ENCODE measurements around the gene KRTAP10-3.

KRTAP10-3 gene

DNA sequence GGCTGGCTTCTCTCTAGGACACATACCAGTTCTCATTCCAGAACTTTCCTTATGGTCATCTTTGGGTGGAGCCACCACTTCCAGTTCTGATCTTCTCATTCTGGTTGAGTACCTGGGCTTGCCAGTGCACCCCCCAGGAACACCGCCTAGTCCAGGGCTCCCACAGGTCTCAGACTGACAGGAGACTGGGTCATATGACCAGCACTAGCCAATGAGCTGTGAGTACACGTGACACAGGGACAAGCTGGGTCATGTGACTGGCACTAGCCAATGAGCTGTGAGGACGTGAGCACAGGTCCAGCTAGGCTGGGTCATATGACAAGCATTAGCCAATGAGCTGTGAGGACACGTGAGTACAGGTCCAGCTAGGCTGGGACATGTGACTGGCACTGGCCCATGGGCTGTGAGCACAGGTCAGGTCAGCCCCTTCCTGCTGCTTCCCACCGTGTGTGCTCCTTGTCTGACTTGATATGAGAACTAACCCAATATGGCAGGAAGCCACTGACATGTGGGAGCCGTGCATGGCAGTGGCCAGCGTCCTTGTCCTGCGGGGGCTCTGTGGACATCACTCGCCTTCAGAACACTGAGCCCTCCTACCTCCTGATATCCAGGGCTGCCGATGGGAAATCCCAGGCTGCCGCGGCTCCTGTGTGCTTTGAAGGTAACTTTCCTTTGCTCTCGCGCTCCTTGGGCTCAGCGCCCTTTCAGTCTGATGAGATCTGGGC is 41.3 kb downstream of the KRTAP10-3 start:
- TF ChIP-seq ZNF843 (tag by site-specific recombination; IDR thresholded peaks at IDR 0.05) (no peak), KLF16 (tag by site-specific recombination; IDR thresholded peaks at IDR 0.05) (peak; percentile 52; the same call in 1 of the 2 replicates), ZNF37A (tag by site-specific recombination; IDR thresholded peaks at IDR 0.05) (no peak), ZNF155 (tag by site-specific recombination; IDR thresholded peaks at IDR 0.05) (no peak), SP2 (tag by site-specific recombination; IDR thresholded peaks at IDR 0.05) (peak; percentile 53), ZNF211 (tag by site-specific recombination; IDR thresholded peaks at IDR 0.05; ENCODE audit: low read depth) (no peak), ZBTB20 (tag by site-specific recombination; IDR thresholded peaks at IDR 0.05) (peak; percentile 35; the same call in 1 of the 2 replicates), ZNF266 (tag by site-specific recombination; IDR thresholded peaks at IDR 0.05; ENCODE audit: low read depth) (no peak), OVOL3 (tag by site-specific recombination; IDR thresholded peaks at IDR 0.05) (no peak), SCRT2 (tag by site-specific recombination; IDR thresholded peaks at IDR 0.05) (peak; percentile 52; the same call in 1 of the 2 replicates)
- TF ChIP-seq, protein P1, sequence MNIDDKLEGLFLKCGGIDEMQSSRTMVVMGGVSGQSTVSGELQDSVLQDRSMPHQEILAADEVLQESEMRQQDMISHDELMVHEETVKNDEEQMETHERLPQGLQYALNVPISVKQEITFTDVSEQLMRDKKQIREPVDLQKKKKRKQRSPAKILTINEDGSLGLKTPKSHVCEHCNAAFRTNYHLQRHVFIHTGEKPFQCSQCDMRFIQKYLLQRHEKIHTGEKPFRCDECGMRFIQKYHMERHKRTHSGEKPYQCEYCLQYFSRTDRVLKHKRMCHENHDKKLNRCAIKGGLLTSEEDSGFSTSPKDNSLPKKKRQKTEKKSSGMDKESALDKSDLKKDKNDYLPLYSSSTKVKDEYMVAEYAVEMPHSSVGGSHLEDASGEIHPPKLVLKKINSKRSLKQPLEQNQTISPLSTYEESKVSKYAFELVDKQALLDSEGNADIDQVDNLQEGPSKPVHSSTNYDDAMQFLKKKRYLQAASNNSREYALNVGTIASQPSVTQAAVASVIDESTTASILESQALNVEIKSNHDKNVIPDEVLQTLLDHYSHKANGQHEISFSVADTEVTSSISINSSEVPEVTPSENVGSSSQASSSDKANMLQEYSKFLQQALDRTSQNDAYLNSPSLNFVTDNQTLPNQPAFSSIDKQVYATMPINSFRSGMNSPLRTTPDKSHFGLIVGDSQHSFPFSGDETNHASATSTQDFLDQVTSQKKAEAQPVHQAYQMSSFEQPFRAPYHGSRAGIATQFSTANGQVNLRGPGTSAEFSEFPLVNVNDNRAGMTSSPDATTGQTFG (tag by site-specific recombination; IDR thresholded peaks at IDR 0.05; ENCODE audit: borderline replicate concordance): no peak
- TF ChIP-seq, protein P2, sequence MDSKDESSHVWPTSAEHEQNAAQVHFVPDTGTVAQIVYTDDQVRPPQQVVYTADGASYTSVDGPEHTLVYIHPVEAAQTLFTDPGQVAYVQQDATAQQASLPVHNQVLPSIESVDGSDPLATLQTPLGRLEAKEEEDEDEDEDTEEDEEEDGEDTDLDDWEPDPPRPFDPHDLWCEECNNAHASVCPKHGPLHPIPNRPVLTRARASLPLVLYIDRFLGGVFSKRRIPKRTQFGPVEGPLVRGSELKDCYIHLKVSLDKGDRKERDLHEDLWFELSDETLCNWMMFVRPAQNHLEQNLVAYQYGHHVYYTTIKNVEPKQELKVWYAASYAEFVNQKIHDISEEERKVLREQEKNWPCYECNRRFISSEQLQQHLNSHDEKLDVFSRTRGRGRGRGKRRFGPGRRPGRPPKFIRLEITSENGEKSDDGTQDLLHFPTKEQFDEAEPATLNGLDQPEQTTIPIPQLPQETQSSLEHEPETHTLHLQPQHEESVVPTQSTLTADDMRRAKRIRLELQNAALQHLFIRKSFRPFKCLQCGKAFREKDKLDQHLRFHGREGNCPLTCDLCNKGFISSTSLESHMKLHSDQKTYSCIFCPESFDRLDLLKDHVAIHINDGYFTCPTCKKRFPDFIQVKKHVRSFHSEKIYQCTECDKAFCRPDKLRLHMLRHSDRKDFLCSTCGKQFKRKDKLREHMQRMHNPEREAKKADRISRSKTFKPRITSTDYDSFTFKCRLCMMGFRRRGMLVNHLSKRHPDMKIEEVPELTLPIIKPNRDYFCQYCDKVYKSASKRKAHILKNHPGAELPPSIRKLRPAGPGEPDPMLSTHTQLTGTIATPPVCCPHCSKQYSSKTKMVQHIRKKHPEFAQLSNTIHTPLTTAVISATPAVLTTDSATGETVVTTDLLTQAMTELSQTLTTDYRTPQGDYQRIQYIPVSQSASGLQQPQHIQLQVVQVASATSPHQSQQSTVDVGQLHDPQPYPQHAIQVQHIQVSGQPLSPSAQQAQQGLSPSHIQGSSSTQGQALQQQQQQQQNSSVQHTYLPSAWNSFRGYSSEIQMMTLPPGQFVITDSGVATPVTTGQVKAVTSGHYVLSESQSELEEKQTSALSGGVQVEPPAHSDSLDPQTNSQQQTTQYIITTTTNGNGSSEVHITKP (tag by site-specific recombination; IDR thresholded peaks at IDR 0.05): peak; percentile 64
- TF ChIP-seq, protein P3, sequence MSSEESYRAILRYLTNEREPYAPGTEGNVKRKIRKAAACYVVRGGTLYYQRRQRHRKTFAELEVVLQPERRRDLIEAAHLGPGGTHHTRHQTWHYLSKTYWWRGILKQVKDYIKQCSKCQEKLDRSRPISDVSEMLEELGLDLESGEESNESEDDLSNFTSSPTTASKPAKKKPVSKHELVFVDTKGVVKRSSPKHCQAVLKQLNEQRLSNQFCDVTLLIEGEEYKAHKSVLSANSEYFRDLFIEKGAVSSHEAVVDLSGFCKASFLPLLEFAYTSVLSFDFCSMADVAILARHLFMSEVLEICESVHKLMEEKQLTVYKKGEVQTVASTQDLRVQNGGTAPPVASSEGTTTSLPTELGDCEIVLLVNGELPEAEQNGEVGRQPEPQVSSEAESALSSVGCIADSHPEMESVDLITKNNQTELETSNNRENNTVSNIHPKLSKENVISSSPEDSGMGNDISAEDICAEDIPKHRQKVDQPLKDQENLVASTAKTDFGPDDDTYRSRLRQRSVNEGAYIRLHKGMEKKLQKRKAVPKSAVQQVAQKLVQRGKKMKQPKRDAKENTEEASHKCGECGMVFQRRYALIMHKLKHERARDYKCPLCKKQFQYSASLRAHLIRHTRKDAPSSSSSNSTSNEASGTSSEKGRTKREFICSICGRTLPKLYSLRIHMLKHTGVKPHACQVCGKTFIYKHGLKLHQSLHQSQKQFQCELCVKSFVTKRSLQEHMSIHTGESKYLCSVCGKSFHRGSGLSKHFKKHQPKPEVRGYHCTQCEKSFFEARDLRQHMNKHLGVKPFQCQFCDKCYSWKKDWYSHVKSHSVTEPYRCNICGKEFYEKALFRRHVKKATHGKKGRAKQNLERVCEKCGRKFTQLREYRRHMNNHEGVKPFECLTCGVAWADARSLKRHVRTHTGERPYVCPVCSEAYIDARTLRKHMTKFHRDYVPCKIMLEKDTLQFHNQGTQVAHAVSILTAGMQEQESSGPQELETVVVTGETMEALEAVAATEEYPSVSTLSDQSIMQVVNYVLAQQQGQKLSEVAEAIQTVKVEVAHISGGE (tag by site-specific recombination; conservative IDR thresholded peaks at IDR 0.05; ENCODE audit: low read depth): no peak
- TF ChIP-seq, protein P4, sequence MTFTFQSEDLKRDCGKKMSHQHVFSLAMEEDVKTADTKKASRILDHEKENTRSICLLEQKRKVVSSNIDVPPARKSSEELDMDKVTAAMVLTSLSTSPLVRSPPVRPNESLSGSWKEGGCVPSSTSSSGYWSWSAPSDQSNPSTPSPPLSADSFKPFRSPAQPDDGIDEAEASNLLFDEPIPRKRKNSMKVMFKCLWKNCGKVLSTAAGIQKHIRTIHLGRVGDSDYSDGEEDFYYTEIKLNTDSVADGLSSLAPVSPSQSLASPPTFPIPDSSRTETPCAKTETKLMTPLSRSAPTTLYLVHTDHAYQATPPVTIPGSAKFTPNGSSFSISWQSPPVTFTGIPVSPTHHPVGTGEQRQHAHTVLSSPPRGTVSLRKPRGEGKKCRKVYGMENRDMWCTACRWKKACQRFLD (tag by site-specific recombination; IDR thresholded peaks at IDR 0.05): no peak
- TF ChIP-seq, protein P5, sequence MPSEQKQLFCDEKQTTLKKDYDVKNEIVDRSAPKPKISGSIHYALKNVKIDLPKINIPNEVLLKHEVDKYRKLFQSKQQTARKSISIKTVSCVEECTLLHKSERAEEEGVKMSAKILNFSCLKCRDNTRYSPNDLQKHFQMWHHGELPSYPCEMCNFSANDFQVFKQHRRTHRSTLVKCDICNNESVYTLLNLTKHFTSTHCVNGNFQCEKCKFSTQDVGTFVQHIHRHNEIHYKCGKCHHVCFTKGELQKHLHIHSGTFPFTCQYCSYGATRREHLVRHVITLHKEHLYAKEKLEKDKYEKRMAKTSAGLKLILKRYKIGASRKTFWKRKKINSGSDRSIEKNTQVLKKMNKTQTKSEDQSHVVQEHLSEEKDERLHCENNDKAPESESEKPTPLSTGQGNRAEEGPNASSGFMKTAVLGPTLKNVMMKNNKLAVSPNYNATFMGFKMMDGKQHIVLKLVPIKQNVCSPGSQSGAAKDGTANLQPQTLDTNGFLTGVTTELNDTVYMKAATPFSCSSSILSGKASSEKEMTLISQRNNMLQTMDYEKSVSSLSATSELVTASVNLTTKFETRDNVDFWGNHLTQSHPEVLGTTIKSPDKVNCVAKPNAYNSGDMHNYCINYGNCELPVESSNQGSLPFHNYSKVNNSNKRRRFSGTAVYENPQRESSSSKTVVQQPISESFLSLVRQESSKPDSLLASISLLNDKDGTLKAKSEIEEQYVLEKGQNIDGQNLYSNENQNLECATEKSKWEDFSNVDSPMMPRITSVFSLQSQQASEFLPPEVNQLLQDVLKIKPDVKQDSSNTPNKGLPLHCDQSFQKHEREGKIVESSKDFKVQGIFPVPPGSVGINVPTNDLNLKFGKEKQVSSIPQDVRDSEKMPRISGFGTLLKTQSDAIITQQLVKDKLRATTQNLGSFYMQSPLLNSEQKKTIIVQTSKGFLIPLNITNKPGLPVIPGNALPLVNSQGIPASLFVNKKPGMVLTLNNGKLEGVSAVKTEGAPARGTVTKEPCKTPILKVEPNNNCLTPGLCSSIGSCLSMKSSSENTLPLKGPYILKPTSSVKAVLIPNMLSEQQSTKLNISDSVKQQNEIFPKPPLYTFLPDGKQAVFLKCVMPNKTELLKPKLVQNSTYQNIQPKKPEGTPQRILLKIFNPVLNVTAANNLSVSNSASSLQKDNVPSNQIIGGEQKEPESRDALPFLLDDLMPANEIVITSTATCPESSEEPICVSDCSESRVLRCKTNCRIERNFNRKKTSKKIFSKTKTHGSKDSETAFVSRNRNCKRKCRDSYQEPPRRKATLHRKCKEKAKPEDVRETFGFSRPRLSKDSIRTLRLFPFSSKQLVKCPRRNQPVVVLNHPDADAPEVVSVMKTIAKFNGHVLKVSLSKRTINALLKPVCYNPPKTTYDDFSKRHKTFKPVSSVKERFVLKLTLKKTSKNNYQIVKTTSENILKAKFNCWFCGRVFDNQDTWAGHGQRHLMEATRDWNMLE (tag by site-specific recombination; conservative IDR thresholded peaks at IDR 0.05; ENCODE audit: low read depth): no peak
- TF ChIP-seq, protein P6, sequence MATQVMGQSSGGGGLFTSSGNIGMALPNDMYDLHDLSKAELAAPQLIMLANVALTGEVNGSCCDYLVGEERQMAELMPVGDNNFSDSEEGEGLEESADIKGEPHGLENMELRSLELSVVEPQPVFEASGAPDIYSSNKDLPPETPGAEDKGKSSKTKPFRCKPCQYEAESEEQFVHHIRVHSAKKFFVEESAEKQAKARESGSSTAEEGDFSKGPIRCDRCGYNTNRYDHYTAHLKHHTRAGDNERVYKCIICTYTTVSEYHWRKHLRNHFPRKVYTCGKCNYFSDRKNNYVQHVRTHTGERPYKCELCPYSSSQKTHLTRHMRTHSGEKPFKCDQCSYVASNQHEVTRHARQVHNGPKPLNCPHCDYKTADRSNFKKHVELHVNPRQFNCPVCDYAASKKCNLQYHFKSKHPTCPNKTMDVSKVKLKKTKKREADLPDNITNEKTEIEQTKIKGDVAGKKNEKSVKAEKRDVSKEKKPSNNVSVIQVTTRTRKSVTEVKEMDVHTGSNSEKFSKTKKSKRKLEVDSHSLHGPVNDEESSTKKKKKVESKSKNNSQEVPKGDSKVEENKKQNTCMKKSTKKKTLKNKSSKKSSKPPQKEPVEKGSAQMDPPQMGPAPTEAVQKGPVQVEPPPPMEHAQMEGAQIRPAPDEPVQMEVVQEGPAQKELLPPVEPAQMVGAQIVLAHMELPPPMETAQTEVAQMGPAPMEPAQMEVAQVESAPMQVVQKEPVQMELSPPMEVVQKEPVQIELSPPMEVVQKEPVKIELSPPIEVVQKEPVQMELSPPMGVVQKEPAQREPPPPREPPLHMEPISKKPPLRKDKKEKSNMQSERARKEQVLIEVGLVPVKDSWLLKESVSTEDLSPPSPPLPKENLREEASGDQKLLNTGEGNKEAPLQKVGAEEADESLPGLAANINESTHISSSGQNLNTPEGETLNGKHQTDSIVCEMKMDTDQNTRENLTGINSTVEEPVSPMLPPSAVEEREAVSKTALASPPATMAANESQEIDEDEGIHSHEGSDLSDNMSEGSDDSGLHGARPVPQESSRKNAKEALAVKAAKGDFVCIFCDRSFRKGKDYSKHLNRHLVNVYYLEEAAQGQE (tag by site-specific recombination; IDR thresholded peaks at IDR 0.05): no peak
- H3K9me3 ChIP-seq (ENCODE audit: control insufficient read depth, insufficient read depth, low read depth, low read length): no peaks in the 10 kb centered on the region
- POLR2A ChIA-PET: no interaction called here
- no peak overlapping the region for H3K4me3 ChIP-seq (ENCODE audit: low read depth, low read length)
- H3K27ac ChIP-seq (ENCODE audit: extremely low read depth, low read depth, low read length): no peak overlapping the region
- CTCF ChIA-PET: interaction anchor here (0.7 to 1.8 kb wide), 2 partner anchors 28 to 283 kb away, joined by 3 to 5 read pairs; no protein-coding TSS in a partner anchor
- no peaks in the 10 kb centered on the region for H3K36me3 ChIP-seq (ENCODE audit: control insufficient read depth in 2 of 2, insufficient read depth in 1 of 2, low read length in 2 of 2)
- H3K4me1 ChIP-seq (ENCODE audit: control insufficient read depth, insufficient read depth, low read length): no peaks in the 10 kb centered on the region
